SH-SY5Y (cell line): ENCODE results near the gene RNF32.

ENCODE experiments used
- GATA2 ChIP-seq: IDR thresholded peaks from 2 replicates; pipeline ENCODE4 v1.6.1; 2011; ENCODE audit warnings: mild to moderate bottlenecking, low read depth, low read length
- GATA3 ChIP-seq: IDR thresholded peaks from 2 replicates; pipeline ENCODE4 v1.6.1; 2011; ENCODE audit warnings: low read depth, mild to moderate bottlenecking, low read length, moderate library complexity

- no peak for TF ChIP-seq GATA3
- no peak for TF ChIP-seq GATA2
Observed at GRCh38 chr7:156604836-156605695, 35.5 kb upstream of the RNF32 start.
